GM10266 (cell line): ENCODE data around the gene LTC4S.
A peak's percentile ranks its signal among the peaks of the same experiment; 100 is the strongest.

Experiments
- DNase-seq: peaks from one replicate; pipeline ENCODE4 v3.0.0; 2012; ENCODE audit errors: extremely low spot score
- CTCF ChIP-seq: IDR thresholded peaks from 2 replicates; pipeline ENCODE4 v1.5.1; 2012; ENCODE audit warnings: mild to moderate bottlenecking, low read depth; ENCODE audit not compliant: control insufficient read depth, insufficient read depth; ENCODE audit errors: missing control alignments

The LTC4S gene

GRCh38 chr5:179814090-179814489, 20.3 kb downstream of the LTC4S start:
- DNase-seq, result no peak
- TF ChIP-seq CTCF, result no peak

- no peak for DNase-seq
- TF ChIP-seq CTCF, result no peak
Measured at GRCh38 chr5:179815491-179816249, 21.9 kb downstream of the LTC4S start.

- no peak for DNase-seq
- no peak for TF ChIP-seq CTCF
Measured at GRCh38 chr5:179816401-179816795, 22.6 kb downstream of the LTC4S start.

GRCh38 chr5:179816796-179817469, 23.1 kb downstream of the LTC4S start:
- TF ChIP-seq CTCF, result peak; percentile 24
- peak; percentile 52 for DNase-seq

- TF ChIP-seq CTCF, result no peak
- no peak for DNase-seq
Measured at GRCh38 chr5:179817470-179817840, 23.7 kb downstream of the LTC4S start.

- TF ChIP-seq CTCF, result no peak
- no peak for DNase-seq
Measured at GRCh38 chr5:179817890-179818745, 24.3 kb downstream of the LTC4S start.

- TF ChIP-seq CTCF, result no peak
- peak; percentile 98 for DNase-seq
Measured at GRCh38 chr5:179818746-179819295, 25.0 kb downstream of the LTC4S start.
